GM23338 (cell line): ENCODE measurements around the gene INO80. TPM values are rescaled to one million over a fixed set of nuclear protein-coding genes. Genes with fewer than 3 reads are reported as not detected.

Experiments used
- CREB1 ChIP-seq: fragments of 250-450 bp; sonication (Bioruptor Pico); IDR thresholded peaks from 2 replicates; pipeline ENCODE4 v1.5.0; 2020; ENCODE audit warnings: low read depth, mild to moderate bottlenecking, moderate library complexity
- CTCF ChIP-seq, 2 experiments: fragments of 200-600 bp in 1 of 2; sonication (generic) in 1 of 2; conservative IDR thresholded peaks; 2 replicates each; pipeline versions ENCODE4 v1.5.1 to v1.6.1; 2016 to 2017; ENCODE audit warnings: antibody characterized with exemption in 2 of 2, low read depth in 2 of 2, mild to moderate bottlenecking in 2 of 2, moderate library complexity in 1 of 2
- ETS1 ChIP-seq: IDR thresholded peaks from 2 replicates; pipeline ENCODE4 v1.6.1; 2016; ENCODE audit warnings: antibody characterized with exemption
- EZH2phosphoT487 ChIP-seq: fragments of 200-600 bp; sonication (generic); IDR thresholded peaks from one replicate; pipeline ENCODE4 v1.8.1; 2018; ENCODE audit warnings: antibody characterized with exemption; ENCODE audit not compliant: unreplicated experiment
- JUNB ChIP-seq: IDR thresholded peaks from one replicate; pipeline ENCODE4 v1.6.1; 2016; ENCODE audit warnings: antibody characterized with exemption; ENCODE audit not compliant: unreplicated experiment
- NANOG ChIP-seq: IDR thresholded peaks from 2 replicates; pipeline ENCODE4 v1.6.1; 2016; ENCODE audit warnings: antibody characterized with exemption, borderline replicate concordance
- REST ChIP-seq: IDR thresholded peaks from one replicate; pipeline ENCODE4 v1.6.1; 2018; ENCODE audit warnings: antibody characterized with exemption; ENCODE audit not compliant: unreplicated experiment
- STAT1 ChIP-seq: IDR thresholded peaks from one replicate; pipeline ENCODE4 v1.6.1; 2016; ENCODE audit warnings: antibody characterized with exemption; ENCODE audit not compliant: unreplicated experiment
- ZNF114 ChIP-seq: fragments of 250-450 bp; sonication (Bioruptor Pico); IDR thresholded peaks from 2 replicates; pipeline ENCODE4 v1.5.0; 2020; ENCODE audit warnings: mild to moderate bottlenecking, moderate library complexity
- ZNF331 ChIP-seq: fragments of 250-450 bp; sonication (Bioruptor Pico); IDR thresholded peaks from 2 replicates; pipeline ENCODE4 v1.5.0; 2020; ENCODE audit warnings: low read depth, mild to moderate bottlenecking, moderate library complexity
- ZNF462 ChIP-seq: fragments of 250-450 bp; sonication (Bioruptor Pico); IDR thresholded peaks from 2 replicates; pipeline ENCODE4 v1.5.0; 2020; ENCODE audit warnings: mild to moderate bottlenecking, moderate library complexity
- polyA plus RNA-seq: library from polyadenylated mRNA; unstranded; fragments of >200 nt; fragmentation: Nextera tagmentation; extraction: Ambion mirVana; gene quantifications from 2 replicates; pipeline ENCODE4 v1.2.1, GENCODE V29; 2016
- total RNA-seq: library from RNA; depleted of rRNA; stranded (reverse); fragments of >200 nt; shearing (Covaris generic); gene quantifications from 2 replicates; pipeline ENCODE4 v1.2.3, GENCODE V29; 2014

Gene INO80
- total and polyA plus RNA-seq, 2 experiments from 2014 or later = 6.5 to 24.9 TPM

GRCh38 chr15:40936709-40937666, 179.1 kb downstream of the INO80 start (continued):
- no peak for TF ChIP-seq ZNF462 (CRISPR knock-in tag)
- TF ChIP-seq ETS1 = no peak
- no peak for TF ChIP-seq ZNF331 (CRISPR knock-in tag)
- TF ChIP-seq REST = no peak
- no peak for TF ChIP-seq CREB1
- no peak for TF ChIP-seq JUNB
- TF ChIP-seq STAT1 = no peak
- no peak for TF ChIP-seq NANOG
- TF ChIP-seq CTCF (conservative IDR thresholded peaks at IDR 0.05; ENCODE audit: low read depth in 2 of 2) = no peak; a peak in 1 of 4 replicates
- TF ChIP-seq ZNF114 = no peak
- no peak for TF ChIP-seq EZH2phosphoT487
